Measurements from ENCODE around the gene PEAR1.

GRCh38 chr1:156854634-156855033 is 38.9 kb upstream of the PEAR1 start:
- TF ChIP-seq CTCF (IDR thresholded peaks at IDR 0.05; ENCODE audit: insufficient read depth, low read length) (no peak), POLR2AphosphoS5 (IDR thresholded peaks at IDR 0.05; ENCODE audit: low read depth) (no peak), SPI1 (IDR thresholded peaks at IDR 0.05; ENCODE audit: borderline replicate concordance, low read depth) (no peak)
